H1 (cell line): Measurements from ENCODE around the gene TLL2. TPM values are rescaled to one million over a fixed set of nuclear protein-coding genes. Genes with fewer than 3 reads are reported as not detected.

Experiments used
- CTCF ChIA-PET: fragments of 300-600 bp; sonication (Branson Sonifier 250); formaldehyde crosslinking; loops from one replicate; lab custom pipeline; 2021; ENCODE audit not compliant: partially characterized antibody; lab: Charles Lee
- POLR2A ChIA-PET: fragments of 300-600 bp; sonication (Branson Sonifier 250); formaldehyde crosslinking; loops from one replicate; lab custom pipeline; 2021; ENCODE audit warnings: inconsistent platforms; ENCODE audit not compliant: partially characterized antibody; lab: Charles Lee
- DNase-seq, 2 experiments: peaks; one replicate each; pipeline versions ENCODE4 v3.0.0 to v3.0.0-alpha.2; 2010 to 2022; ENCODE audit warnings: low spot score in 2 of 2, low read depth in 1 of 2, mixed read lengths in 1 of 2
- FAIRE-seq: peaks from 2 replicates; lab custom pipeline; 2011; peaks lifted over from hg19 to GRCh38; lab: Jason Lieb, UNC
- H2AFZ ChIP-seq: 2 replicates; pipeline ENCODE4 v1.8.1; 2012; ENCODE audit warnings: low read length, inconsistent platforms
- H2AK5ac ChIP-seq: 2 replicates; pipeline ENCODE4 v1.6.1; 2013; ENCODE audit warnings: low read depth, low read length
- H2BK120ac ChIP-seq: replicated peaks from 2 replicates; pipeline ENCODE3; 2013; ENCODE audit warnings: low read depth, low read length, inconsistent platforms
- H2BK12ac ChIP-seq: 2 replicates; pipeline ENCODE4 v1.6.1; 2013; ENCODE audit warnings: low read depth, low read length
- H2BK15ac ChIP-seq: 2 replicates; pipeline ENCODE4 v1.6.1; 2013; ENCODE audit warnings: low read length
- H2BK20ac ChIP-seq: 2 replicates; pipeline ENCODE4 v1.6.1; 2013; ENCODE audit warnings: low read length
- H2BK5ac ChIP-seq: 2 replicates; pipeline ENCODE4 v1.6.1; 2013; ENCODE audit warnings: low read depth, low read length
- H3K14ac ChIP-seq: 2 replicates; pipeline ENCODE4 v1.6.1; 2013; ENCODE audit warnings: inconsistent platforms; ENCODE audit not compliant: insufficient read length
- H3K18ac ChIP-seq: 2 replicates; pipeline ENCODE4 v1.6.1; 2013; ENCODE audit warnings: low read length; ENCODE audit errors: extremely low read depth
- H3K23ac ChIP-seq: 2 replicates; pipeline ENCODE4 v1.6.1; 2013; ENCODE audit warnings: inconsistent platforms; ENCODE audit not compliant: insufficient read length
- H3K23me2 ChIP-seq: 2 replicates; pipeline ENCODE4 v1.6.1; 2013; ENCODE audit warnings: low read depth, low read length
- H3K27ac ChIP-seq: 2 replicates; pipeline ENCODE4 v1.6.1; 2011; ENCODE audit warnings: low read depth, low read length, inconsistent platforms
- H3K27me3 ChIP-seq, 4 experiments: replicated peaks in 1 of 4; 1 replicate in 1 of 4; 2 replicates in 3 of 4; pipeline versions ENCODE4 v1.6.1 to v1.8.1; 2011 to 2013; ENCODE audit warnings: low read length in 3 of 4, mild to moderate bottlenecking in 3 of 4, inconsistent platforms in 2 of 4, mixed read lengths in 2 of 4, moderate library complexity in 1 of 4; ENCODE audit not compliant: control insufficient read depth in 3 of 4, insufficient read depth in 3 of 4; ENCODE audit errors: extremely low read depth in 1 of 4
- H3K36me3 ChIP-seq, 4 experiments: 2 replicates each; pipeline versions ENCODE4 v1.6.1 to v1.8.1; 2011 to 2013; ENCODE audit warnings: mild to moderate bottlenecking in 4 of 4, low read length in 3 of 4, moderate library complexity in 2 of 4, control low read depth in 1 of 4, inconsistent platforms in 1 of 4; ENCODE audit not compliant: insufficient read depth in 4 of 4, control insufficient read depth in 2 of 4
- H3K4ac ChIP-seq: replicated peaks from 2 replicates; pipeline ENCODE3; 2013; ENCODE audit warnings: low read length, low read depth, mixed read lengths, inconsistent platforms; ENCODE audit not compliant: insufficient read length
- H3K4me1 ChIP-seq, 4 experiments: replicated peaks in 1 of 4; 1 replicate in 1 of 4; 2 replicates in 3 of 4; pipeline versions ENCODE4 v1.6.1 to v1.8.1; 2011 to 2013; ENCODE audit warnings: low read length in 3 of 4, inconsistent platforms in 2 of 4, mixed read lengths in 1 of 4; ENCODE audit not compliant: insufficient read depth in 4 of 4, control insufficient read depth in 3 of 4
- H3K4me2 ChIP-seq, 2 experiments: 2 replicates each; pipeline versions ENCODE4 v1.6.1 to v1.8.1; 2011 to 2013; ENCODE audit warnings: low read depth in 2 of 2, low read length in 2 of 2, control low read depth in 1 of 2, inconsistent platforms in 1 of 2, mild to moderate bottlenecking in 1 of 2; ENCODE audit not compliant: insufficient read depth in 1 of 2
- H3K4me3 ChIP-seq, 4 experiments: fragments of 200-600, 300-600 bp in 1 of 4; sonication (generic), shearing (Covaris generic), sonication (Bioruptor Twin) in 1 of 4; 2 replicates each; pipeline versions ENCODE4 v1.5.1 to v1.8.1; 2011 to 2016; ENCODE audit warnings: low read length in 4 of 4, low read depth in 3 of 4, control low read depth in 2 of 4, inconsistent platforms in 2 of 4, mild to moderate bottlenecking in 2 of 4, mixed read lengths in 1 of 4, moderate library complexity in 1 of 4; ENCODE audit not compliant: insufficient read depth in 2 of 4; ENCODE audit errors: extremely low read depth in 1 of 4
- H3K56ac ChIP-seq: replicated peaks from 2 replicates; pipeline ENCODE3; 2013; ENCODE audit warnings: low read depth, mild to moderate bottlenecking, mixed read lengths, low read length, inconsistent platforms; ENCODE audit not compliant: insufficient read length
- H3K79me1 ChIP-seq: 2 replicates; pipeline ENCODE4 v1.6.1; 2013; ENCODE audit warnings: low read depth, low read length, control low read depth
- H3K79me2 ChIP-seq, 2 experiments: 2 replicates each; pipeline versions ENCODE4 v1.6.1 to v1.8.1; 2012 to 2013; ENCODE audit warnings: low read length in 2 of 2, mild to moderate bottlenecking in 2 of 2, inconsistent platforms in 1 of 2; ENCODE audit not compliant: insufficient read depth in 2 of 2, control insufficient read depth in 1 of 2
- H3K9ac ChIP-seq, 4 experiments: replicated peaks in 1 of 4; 1 replicate in 1 of 4; 2 replicates in 3 of 4; pipeline versions ENCODE4 v1.6.1 to v1.8.1; 2011 to 2013; ENCODE audit warnings: low read depth in 3 of 4, low read length in 3 of 4, control low read depth in 2 of 4, mild to moderate bottlenecking in 2 of 4, moderate library complexity in 2 of 4, inconsistent platforms in 1 of 4; ENCODE audit errors: extremely low read depth in 1 of 4
- H3K9me3 ChIP-seq, 2 experiments: 2 replicates each; pipeline versions ENCODE4 v1.6.1 to v1.8.1; 2012 to 2013; ENCODE audit warnings: mild to moderate bottlenecking in 2 of 2, moderate library complexity in 2 of 2, control low read depth in 1 of 2, inconsistent platforms in 1 of 2, low read depth in 1 of 2, low read length in 1 of 2, mixed read lengths in 1 of 2; ENCODE audit not compliant: insufficient read depth in 2 of 2
- H4K20me1 ChIP-seq, 2 experiments: replicated peaks in 1 of 2; 2 replicates each; pipeline versions ENCODE3 to v1.8.1; 2011 to 2013; ENCODE audit warnings: inconsistent platforms in 2 of 2, low read length in 2 of 2, mild to moderate bottlenecking in 1 of 2; ENCODE audit not compliant: insufficient read depth in 2 of 2, control insufficient read depth in 1 of 2
- H4K5ac ChIP-seq: 2 replicates; pipeline ENCODE4 v1.6.1; 2013; ENCODE audit warnings: low read length, low read depth, mixed read lengths, inconsistent platforms; ENCODE audit not compliant: insufficient read length
- H4K8ac ChIP-seq: 2 replicates; pipeline ENCODE4 v1.8.0; 2013; ENCODE audit warnings: mild to moderate bottlenecking, moderate library complexity, low read length, inconsistent platforms; ENCODE audit not compliant: insufficient read depth; ENCODE audit errors: extremely low read depth
- H4K91ac ChIP-seq: replicated peaks from 2 replicates; pipeline ENCODE3; 2013; ENCODE audit warnings: low read length, mixed read lengths, inconsistent platforms; ENCODE audit not compliant: insufficient read length
- ASH2L ChIP-seq: fragments of 200-600, 300-600 bp; sonication (generic); IDR thresholded peaks from one replicate; pipeline ENCODE4 v1.7.1; 2017; ENCODE audit warnings: low read length
- BRCA1 ChIP-seq: IDR thresholded peaks from 2 replicates; pipeline ENCODE4 v1.6.1; 2012; ENCODE audit warnings: low read depth, low read length, improper control_type of control experiment
- CHD2 ChIP-seq: IDR thresholded peaks from 2 replicates; pipeline ENCODE4 v1.6.1; 2012; ENCODE audit warnings: low read length, improper control_type of control experiment
- CREB1 ChIP-seq: IDR thresholded peaks from 2 replicates; pipeline ENCODE4 v1.6.1; 2012; ENCODE audit warnings: inconsistent platforms
- CTBP2 ChIP-seq: IDR thresholded peaks from 2 replicates; pipeline ENCODE4 v1.7.0; 2011; ENCODE audit warnings: borderline replicate concordance, mild to moderate bottlenecking, moderate library complexity, mixed read lengths, low read length; ENCODE audit not compliant: insufficient read depth, insufficient read length
- EGR1 ChIP-seq: IDR thresholded peaks from 2 replicates; pipeline ENCODE4 v1.6.1; 2011; ENCODE audit warnings: low read depth, low read length, borderline replicate concordance
- GABPA ChIP-seq: IDR thresholded peaks from 2 replicates; pipeline ENCODE4 v1.6.1; 2011; ENCODE audit warnings: mild to moderate bottlenecking, low read length, moderate library complexity, borderline replicate concordance; ENCODE audit not compliant: insufficient read depth
- MAFK ChIP-seq: IDR thresholded peaks from 2 replicates; pipeline ENCODE4 v1.6.1; 2012; ENCODE audit warnings: low read depth, mild to moderate bottlenecking, improper control_type of control experiment, low read length
- PHF8 ChIP-seq: fragments of 200-600 bp; sonication (generic); conservative IDR thresholded peaks from 2 replicates; pipeline ENCODE4 v1.7.1; 2012; ENCODE audit warnings: low read depth, mild to moderate bottlenecking, inconsistent platforms, low read length, moderate library complexity
- POLR2A ChIP-seq, 2 experiments: IDR thresholded peaks; 1 replicate in 1 of 2; 2 replicates in 1 of 2; pipeline ENCODE4 v1.6.1; 2011; ENCODE audit warnings: low read depth in 2 of 2, low read length in 2 of 2, mild to moderate bottlenecking in 2 of 2; ENCODE audit errors: control extremely low read depth in 1 of 2
- SIN3A ChIP-seq, 2 experiments: IDR thresholded peaks in 1 of 2; conservative IDR thresholded peaks in 1 of 2; 2 replicates each; pipeline ENCODE4 v1.6.1; 2011 to 2012; ENCODE audit warnings: low read length in 2 of 2, improper control_type of control experiment in 1 of 2, low read depth in 1 of 2, mild to moderate bottlenecking in 1 of 2
- SP1 ChIP-seq: IDR thresholded peaks from 2 replicates; pipeline ENCODE4 v1.6.1; 2011; ENCODE audit warnings: low read depth, low read length
- TAF7 ChIP-seq: optimal IDR thresholded peaks from 2 replicates; pipeline ENCODE3; 2011; ENCODE audit warnings: low read depth, mild to moderate bottlenecking, inconsistent platforms, low read length, moderate library complexity, borderline replicate concordance
- WGBS, 2 experiments: shearing (Covaris generic) in 1 of 2; methylation state at CpG; one replicate each; pipeline versions ENCODE4 v1.1.6 to v1.1.7; 2013 to 2015; ENCODE audit warnings: low lambda C conversion rate in 2 of 2, mixed read lengths in 2 of 2, inconsistent platforms in 1 of 2, low coverage in 1 of 2, missing lambda C conversion rate in 1 of 2; ENCODE audit not compliant: insufficient replicate concordance in 2 of 2, insufficient coverage in 1 of 2, insufficient read length in 1 of 2; ENCODE audit errors: extremely low coverage in 1 of 2, missing lambda C conversion rate in 1 of 2; 5-methylcytosine and 5-hydroxymethylcytosine counted together
- polyA plus RNA-seq, 7 experiments: library from polyadenylated mRNA; depleted of rRNA in 3 of 7; stranded (reverse) in 5 of 7; unstranded in 2 of 7; fragments of >200 nt in 5 of 7; fragments of 200-250 nt in 2 of 7; gene quantifications; 1 replicate in 5 of 7; 2 replicates in 1 of 7; 4 replicates in 1 of 7; pipeline versions ENCODE4 v1.2.1 to v1.2.3, GENCODE V29; 2011 to 2013; ENCODE audit warnings: missing spikeins in 2 of 7, mixed read lengths in 2 of 7
- total RNA-seq: library from RNA; stranded (reverse); fragmentation: NEBNext Ultra II Directional; extraction: Animal tissue kit (Norgen Biotek cat#: 25700); gene quantifications from 2 replicates; pipeline ENCODE4 v1.2.1, GENCODE V29; 2021
- TF ChIP-seq, protein P1 (sequence below): IDR thresholded peaks from 2 replicates; pipeline ENCODE4 v1.6.1; 2011; ENCODE audit warnings: low read length, improper control_type of control experiment

TLL2 gene
- total and polyA plus RNA-seq, 2 of the 8 experiments (the other 6 are each of a cell fraction or from before 2014, with no cell fraction given): 2.4 to 3.2 TPM

DNA sequence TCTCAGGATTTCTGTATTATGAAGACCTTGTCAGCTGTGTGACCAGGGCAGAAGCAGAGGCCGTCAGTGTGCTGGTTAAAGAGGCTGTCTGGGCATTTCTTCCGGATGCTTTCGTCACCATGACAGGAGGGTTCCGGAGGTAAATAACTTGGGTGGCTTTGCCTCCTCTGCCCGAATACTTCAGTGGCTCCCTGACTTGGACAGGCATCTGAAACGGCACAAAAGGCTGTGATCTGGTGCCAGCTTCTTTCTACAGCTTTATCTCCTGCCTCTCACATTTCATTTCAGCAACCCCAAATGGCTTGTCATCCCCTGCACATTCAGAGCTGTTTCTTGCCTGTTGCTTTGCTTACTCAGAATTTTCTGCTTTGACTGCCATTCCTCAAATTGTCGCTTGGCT, 186.3 kb downstream of the TLL2 start:
- 84% methylated on average over 7 of the region's 7 CpGs; no CpG with 5 or more reads in 1 of the 2 experiments for WGBS, 2 experiments
- CTCF ChIA-PET: interaction anchor here (0.8 to 1.7 kb wide), 5 partner anchors 8 to 43 kb away, joined by 3 to 7 read pairs (median 3); no protein-coding TSS in a partner anchor

More for the DNA sequence above, 186.3 kb downstream of the TLL2 start:
- Histone ChIP-seq H2BK120ac (no peak overlapping the region), H2AK5ac (no peak overlapping the region), H4K8ac (no peak overlapping the region), H2BK5ac (no peak overlapping the region), H3K27ac (no peak overlapping the region), H3K4me1 (no peaks in the 10 kb centered on the region), H2AFZ (no peak overlapping the region), H3K56ac (no peak overlapping the region), H3K79me1 (no peaks in the 10 kb centered on the region), H4K91ac (no peak overlapping the region), H3K27me3 (0 out of 7 replicates have a peak, but pooled peaks cover 0 to 4% (median 0%) of the 10 kb centered on the region in 4 experiments), H2BK20ac (no peak overlapping the region), H3K36me3 (no peaks in the 10 kb centered on the region), H4K20me1 (no peaks in the 10 kb centered on the region), H4K5ac (no peak overlapping the region), H3K18ac (no peak overlapping the region), H3K9me3 (no peaks in the 10 kb centered on the region), H3K9ac (no peak overlapping the region), H2BK15ac (no peak overlapping the region), H2BK12ac (no peak overlapping the region), H3K4me2 (no peak overlapping the region), H3K14ac (no peak overlapping the region), H3K79me2 (no peaks in the 10 kb centered on the region), H3K23ac (no peak overlapping the region), H3K4ac (no peak overlapping the region), H3K4me3 (no peak overlapping the region), H3K23me2 (no peaks in the 10 kb centered on the region)
- FAIRE-seq: no peak
- TF ChIP-seq, protein P1, sequence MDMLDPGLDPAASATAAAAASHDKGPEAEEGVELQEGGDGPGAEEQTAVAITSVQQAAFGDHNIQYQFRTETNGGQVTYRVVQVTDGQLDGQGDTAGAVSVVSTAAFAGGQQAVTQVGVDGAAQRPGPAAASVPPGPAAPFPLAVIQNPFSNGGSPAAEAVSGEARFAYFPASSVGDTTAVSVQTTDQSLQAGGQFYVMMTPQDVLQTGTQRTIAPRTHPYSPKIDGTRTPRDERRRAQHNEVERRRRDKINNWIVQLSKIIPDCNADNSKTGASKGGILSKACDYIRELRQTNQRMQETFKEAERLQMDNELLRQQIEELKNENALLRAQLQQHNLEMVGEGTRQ: no peak
- TF ChIP-seq SIN3A (conservative IDR thresholded peaks at IDR 0.05 in 1 of 2, IDR thresholded peaks at IDR 0.05 in 1 of 2; ENCODE audit: low read depth in 1 of 2, low read length in 2 of 2) (no peak), BRCA1 (no peak), CTBP2 (no peak), CREB1 (no peak), EGR1 (no peak), SP1 (no peak), CHD2 (no peak), PHF8 (no peak), POLR2A (IDR thresholded peaks at IDR 0.05; ENCODE audit: control extremely low read depth in 1 of 2, low read depth in 2 of 2, low read length in 2 of 2) (no peak), MAFK (no peak), ASH2L (no peak), TAF7 (no peak), GABPA (no peak)
- POLR2A ChIA-PET: interaction anchor here (0.6 kb wide), 1 partner anchor 154 kb away, joined by 3 read pairs; no protein-coding TSS in a partner anchor
- peak in 1 of 2 experiments; percentile 14 for DNase-seq
